HG03575 (cell line): ENCODE results near the gene SNX13.

ENCODE experiments used
- ATAC-seq: cut with Tn5 transposase; IDR thresholded peaks from one replicate; pipeline ENCODE4 v1.9.1; 2021; ENCODE audit not compliant: unreplicated experiment, insufficient number of reproducible peaks, low FRiP score; ENCODE audit errors: extremely low read depth

SNX13 gene

DNA sequence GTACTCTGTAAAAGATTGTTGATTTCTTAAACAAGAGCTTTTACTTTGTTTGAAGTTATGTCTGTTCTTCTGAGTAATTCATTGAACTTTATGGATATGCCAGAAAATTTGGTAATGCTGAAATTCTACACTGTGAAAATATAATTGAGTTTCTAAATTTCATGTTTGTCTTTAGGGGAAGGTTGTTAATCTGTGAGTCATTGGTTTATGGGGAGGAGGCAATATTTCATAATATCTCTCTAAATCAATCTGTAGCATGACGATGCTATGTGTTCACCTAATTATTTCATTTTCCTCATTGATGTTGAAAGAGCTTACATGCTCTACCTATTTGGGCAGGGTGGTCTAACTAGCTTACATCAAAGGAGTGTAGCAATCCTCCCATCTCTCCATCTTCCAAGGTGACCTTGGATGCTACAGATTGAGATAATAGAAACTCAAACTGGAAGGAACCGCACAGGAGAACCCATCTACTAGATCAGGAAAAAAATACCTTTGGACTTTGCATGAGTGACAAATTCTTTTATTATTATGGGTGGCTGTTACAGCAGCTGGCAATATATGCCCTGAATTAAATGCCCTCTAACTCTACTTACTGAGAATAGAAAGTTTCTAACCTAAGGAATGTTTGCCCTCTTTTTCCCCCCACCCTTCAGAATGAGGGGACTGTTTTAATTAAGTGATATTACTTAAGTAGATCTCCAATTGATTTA, 8.4 kb upstream of the SNX13 start:
- ATAC-seq, result no peak

DNA sequence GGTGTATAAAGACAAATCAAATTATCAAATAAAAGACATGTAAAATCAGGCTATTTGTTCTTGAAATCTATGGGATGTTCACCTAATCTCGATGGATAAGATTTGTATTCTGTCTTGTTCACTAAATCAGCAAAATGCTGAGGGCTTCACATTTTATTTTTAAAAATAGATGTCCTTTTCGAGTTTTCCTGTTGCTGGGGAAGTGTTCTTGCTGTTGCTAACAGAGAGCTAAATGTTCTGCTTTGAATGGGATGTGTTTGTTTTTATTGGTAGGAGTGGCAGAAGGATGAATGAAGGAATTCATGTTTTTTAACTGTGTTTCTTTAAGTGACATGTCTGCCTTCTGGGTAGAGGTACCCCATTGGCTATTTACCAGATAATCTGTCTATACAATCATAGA, 7.3 kb upstream of the SNX13 start:
- no peak for ATAC-seq

DNA sequence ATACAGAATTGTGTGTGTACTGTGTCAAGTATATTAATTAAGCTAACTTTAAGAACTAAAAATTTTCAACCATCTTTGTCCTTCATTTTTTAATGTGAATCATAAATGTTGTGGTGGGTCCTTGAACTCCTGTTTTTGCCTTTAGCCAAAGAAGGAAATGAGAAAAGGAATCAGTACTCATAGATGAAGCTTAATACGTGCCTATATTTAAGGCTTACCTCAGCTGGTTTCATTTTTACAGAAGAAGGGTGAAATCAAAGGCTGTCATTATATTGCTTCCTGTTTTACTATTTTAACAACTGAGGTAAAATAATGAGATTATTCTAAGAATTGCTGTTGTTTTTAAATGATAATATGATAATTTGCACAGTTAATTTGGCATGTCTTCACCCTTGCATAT, 6.3 kb upstream of the SNX13 start:
- ATAC-seq, result no peak

DNA sequence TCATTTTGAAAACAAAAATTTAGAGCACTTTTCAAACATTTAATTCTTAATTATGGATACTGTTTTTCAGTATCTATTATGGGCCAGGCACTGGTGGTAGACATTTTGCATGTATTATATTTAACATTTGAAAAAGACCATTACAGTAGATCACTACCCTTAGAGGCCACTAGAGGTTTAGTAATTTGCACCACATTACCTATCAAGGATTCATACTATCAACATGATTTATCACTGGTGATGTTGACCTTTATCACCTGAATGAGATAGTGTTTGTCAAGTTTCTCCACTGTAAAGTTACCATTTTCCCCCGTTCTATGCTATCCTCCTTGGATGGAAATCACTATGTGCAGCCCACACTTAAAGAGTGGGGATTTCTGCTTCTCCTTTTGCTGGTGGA, 4.4 kb upstream of the SNX13 start:
- no peak for ATAC-seq

DNA sequence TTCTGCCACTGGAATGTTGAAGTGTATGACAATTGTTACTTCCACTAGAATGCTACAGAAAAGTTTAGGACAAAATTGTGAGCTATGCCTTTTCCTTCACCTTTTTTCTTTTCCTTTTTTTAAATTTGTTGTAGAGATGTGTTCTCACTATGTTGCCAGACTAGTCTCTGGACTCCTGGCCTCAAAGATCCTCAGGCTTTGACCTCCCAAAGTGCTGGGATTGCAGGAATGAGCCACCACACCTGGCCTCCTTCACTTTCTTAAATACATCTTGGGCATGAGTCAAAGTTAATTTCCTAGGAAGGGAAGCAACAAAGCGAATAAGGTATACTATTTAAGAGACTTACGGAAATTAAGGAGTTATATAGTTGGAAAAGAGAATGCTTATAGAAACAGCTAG, 2.7 kb upstream of the SNX13 start:
- ATAC-seq, result no peak

DNA sequence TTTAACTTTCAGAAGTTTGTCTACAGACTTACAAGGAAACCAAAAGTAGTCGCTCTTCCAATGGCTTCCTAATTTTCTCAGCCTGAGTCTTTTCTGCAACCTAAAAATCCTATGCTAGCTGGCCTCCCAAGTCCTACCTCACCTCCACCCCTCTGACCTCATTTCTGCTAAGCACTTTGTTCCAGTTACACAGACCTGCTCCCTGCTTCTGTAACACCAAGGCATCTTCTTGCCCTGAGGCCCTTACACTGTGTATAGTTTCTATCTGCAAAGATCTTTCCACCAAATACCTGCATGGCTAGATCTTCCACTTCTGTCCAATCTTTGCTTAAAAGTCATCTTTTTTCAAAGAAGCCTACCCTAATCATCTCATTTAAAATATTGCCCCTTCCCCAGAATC, 1.9 kb upstream of the SNX13 start:
- no peak for ATAC-seq

DNA sequence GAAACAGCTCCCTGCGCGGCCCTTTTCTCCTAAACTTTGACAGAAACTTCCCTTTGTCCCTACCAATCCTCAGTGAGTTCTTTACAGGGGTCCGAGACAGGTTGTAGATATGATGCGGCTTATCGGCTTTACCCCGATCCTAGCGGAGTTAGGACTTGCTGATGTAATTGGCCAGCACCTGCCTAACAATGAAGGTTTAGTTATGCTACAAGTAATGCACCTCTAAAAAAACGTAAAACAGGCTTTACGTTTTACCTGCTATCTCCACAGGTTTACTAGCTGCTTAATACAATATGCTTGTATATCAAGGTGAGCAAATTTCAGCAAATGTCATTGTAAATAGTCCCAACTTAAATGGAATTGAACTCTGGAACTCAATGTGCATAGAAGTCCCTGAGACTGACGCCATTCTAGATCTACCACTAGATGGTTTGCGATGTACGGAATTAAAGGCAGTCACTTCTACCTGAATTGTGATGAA, 697 bp upstream of the SNX13 start:
- ATAC-seq, result no peak

DNA sequence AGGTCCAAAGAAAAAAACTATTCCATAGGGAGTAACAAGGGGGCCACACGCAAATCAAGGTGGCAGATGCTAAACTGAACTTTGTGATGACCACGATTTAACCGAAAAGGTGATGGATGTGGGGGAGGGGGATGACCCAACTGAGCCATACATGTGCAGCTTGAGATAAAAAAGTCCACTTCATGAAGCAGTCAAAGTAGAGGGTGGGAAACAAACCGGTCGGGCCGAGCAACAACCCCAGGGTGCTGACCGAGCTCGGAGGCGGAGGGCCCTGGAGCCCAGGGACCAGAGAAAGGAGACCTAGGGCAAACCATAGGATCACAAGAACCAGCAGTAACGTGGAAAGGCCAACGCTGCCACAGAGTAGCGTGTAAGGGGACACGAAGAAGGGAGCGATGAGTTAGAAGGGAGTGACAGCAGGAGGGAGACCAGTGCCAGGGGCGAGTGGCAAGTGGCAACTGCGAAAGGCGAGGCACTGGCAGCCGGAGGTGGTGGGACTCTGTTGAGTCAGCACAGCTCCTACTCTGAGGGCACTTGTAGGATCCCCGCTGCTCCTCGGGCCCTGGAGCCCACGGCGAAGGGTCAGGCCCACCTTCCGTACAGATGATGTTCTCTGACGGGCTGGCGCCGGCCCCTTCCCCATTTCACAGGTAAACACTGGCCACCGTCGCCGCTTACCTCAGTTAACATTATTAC, 540 bp downstream of the SNX13 start:
- peak; percentile 13 for ATAC-seq

DNA sequence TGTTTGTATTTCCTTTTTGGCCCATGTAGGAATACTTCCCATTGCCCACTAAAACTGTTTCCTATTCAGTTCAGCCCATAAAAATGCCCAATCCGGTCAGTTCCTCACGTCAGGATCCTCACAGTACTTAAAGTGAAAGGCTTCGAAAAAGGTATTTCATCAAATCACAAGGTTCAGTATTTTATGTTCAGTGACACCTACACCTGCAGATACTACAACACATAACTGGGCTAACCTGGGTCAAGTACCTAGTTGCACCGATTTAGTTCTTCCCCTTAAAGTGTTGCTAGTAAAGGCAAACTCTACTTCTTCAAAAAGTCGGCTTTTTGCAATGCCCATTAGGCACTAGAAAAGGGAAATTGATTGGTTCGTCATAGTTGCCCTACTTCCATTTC, 1.1 kb downstream of the SNX13 start:
- no peak for ATAC-seq

DNA sequence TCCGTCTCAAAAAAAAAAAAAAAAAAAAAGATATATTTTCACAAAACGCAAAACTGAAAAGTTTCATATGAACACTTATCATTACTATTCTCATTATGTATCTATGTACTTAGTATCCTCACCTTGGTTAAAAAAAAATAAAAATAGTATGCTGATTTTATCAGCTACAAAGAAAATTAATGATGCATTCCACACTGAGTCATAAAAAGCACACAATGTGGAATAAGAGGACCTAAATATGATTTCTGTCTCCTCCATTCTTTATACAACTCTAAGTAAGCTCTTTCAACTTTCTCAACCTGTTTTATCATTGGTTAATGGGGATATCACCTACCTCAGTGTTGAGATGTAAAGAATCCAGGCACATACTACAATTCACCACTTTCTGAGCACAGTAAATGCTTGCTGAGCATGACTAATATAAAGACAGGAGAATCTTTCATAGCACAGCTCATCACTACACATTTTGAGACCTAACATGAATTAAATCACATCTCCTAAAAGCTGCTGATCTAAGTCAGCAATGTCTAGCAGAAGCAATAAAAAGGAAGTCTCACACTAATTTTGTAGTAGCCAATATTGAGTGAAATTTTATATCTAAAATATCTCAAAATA, 2.7 kb downstream of the SNX13 start:
- no peak for ATAC-seq

DNA sequence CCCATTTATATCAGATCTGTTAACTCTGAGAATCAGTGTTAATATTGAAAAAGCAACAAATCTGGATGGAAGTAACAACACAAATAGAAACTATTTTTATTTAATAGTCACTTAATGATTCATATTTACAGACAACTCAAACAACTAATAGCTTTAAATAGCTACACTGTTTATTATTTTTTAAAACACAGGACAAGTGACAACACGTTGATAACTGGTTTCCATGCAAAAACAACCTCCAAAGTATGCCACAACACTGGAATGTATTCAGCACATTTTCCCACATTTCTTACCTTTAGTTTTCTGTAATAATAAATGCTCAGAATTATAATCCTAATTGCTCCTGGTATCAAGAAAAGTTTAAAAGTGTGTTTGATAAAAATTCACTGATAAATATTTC, 4.0 kb downstream of the SNX13 start:
- no peak for ATAC-seq

DNA sequence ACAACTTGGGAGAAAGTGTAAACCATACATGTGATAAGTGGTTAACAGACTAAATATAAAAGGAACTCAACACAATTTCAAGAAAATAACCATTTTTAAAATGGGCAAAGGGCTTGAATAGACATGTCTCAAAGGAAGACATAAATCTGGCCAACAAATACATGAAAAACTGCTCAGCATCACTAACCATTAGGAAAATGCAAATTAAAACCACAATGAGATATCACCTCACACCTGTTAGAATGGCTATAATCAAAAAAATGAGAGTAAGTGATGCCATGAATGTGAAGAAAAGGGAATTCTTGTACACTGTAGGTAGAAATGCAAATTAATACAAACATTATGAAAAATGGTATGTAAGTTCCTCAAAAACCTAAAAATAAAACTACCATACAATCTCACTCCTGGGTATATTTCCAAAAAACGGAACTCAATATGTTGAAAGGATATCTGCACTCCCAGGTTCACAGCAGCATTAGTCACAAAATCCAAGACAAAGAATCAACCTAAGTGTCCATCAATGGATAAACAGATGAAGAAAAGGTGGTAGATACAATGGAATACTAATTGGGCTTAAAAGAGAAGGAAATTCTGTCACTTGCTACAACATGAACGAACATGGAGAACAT, 5.6 kb downstream of the SNX13 start:
- no peak for ATAC-seq

DNA sequence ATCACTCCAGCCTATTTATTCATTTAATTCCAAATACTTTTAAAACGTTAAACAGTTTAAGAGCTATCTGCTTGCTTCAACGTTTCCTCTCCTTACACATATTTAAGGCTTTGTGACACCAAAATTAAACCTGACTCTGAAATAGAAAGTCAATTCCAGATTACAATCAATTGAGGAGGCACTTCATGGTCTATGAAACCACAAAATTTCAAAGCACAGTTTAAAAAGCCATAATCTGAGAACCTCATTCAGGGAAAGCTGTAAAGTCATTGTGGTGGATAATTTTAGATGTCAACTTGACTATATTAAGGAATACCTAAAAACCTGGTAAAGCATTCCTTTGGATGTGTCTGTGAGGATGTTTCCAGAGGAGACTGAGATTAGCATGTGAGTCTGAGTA, 6.2 kb downstream of the SNX13 start:
- no peak for ATAC-seq

DNA sequence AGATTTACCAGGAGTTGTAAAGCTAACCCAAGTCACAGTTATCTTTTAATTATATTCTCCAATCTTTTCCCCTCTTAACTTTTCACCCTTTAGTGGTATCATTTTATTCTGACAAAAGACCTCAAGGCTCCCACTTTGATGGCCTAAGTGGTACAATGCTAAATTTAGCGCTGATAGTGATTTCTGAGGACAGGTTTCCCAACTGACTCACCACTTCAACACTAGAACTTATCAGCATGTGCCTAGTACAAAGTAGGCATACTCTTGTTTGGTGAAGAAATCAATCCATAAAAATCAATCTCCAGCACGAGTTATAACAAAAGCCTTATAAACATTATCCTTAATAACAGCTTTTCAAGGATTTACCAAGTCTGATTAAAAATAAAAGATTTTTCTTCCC, 7.5 kb downstream of the SNX13 start:
- ATAC-seq, result no peak

DNA sequence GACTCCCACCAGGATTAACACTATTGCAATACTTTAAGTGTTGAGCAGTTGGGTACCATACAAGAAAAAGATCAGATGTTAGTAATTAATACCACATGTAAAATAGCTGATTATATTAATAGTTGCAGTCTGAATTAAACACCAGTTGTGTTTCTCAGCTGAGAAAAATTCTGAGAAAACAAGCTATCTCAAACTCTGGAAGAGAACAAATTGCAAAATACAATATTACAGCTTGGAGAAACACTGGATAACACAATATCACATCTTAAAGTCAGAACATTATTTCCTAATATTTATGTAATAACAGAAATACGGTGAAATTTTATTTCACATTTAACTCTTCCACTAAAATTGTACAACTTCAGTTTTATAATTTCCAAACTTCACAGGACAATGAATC, 9.2 kb downstream of the SNX13 start:
- no peak for ATAC-seq

DNA sequence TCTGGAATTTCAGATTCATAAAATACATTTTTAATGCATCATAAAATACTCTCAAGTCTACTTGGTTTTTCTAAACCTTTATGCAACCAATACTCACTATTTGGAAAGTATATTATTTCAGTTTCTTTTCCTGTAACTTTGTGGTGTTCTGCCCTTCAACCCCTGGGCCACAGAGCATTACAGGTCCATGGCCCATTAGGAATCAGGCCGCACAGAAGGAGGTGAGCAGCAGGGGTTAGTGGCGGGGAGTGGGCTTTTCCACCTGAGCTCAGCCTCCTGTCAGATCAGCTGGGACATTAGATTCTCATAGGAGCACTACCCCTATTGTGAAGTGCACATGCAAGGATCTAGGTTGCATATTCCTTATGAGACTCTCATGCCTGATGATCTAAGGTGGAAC, 9.7 kb downstream of the SNX13 start:
- ATAC-seq, result no peak

DNA sequence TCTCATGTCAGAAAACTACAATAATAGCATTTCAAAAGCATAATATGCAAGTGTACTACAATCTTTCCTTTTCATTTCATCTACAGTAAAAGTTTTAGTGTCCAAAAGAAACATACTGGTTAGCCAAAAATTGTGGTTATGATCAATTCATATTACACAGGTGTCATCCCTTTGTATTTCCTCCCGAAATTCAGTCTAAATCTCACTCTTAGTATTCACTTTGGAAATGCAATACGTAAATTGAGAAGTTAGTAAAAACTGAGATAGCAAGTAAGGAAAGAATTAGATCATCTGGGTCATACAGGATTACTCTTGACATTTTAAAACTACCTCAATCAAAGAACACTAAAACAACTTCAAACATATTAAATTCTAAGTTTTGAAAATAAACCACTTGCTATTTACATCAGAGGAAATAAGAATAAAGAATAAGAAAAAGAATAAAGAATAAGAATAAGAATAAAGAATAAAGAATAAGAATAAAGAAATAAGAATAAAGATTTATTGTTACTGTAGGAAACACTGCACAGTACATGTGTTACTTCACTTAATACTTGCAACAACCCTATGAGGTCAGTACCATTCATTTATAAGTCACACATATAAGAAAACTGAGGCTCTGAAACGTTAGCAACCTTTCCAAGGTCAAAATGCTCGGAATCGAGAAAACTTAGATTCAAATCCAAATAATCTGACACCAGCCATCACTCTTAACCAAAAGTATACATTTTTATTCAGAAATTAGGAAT, 10.5 kb downstream of the SNX13 start:
- no peak for ATAC-seq

DNA sequence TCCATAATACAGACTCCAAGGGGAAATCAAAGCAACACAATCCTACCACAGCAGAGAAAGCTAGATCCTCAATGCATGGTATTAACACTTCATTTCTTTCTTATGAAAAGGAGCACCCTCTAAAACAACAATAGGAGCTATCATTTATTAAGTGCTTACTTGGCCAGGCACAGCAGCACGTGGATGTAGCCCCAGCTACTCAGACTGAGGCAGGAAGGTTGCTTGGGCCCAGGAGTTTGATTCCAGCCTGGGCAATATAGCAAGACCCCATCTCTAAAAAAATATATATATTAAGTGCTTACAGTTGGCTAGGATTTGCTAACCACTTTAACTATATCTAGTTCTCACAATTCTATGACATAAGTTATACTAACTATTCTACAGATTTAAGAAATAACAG, 12.2 kb downstream of the SNX13 start:
- ATAC-seq, result no peak

DNA sequence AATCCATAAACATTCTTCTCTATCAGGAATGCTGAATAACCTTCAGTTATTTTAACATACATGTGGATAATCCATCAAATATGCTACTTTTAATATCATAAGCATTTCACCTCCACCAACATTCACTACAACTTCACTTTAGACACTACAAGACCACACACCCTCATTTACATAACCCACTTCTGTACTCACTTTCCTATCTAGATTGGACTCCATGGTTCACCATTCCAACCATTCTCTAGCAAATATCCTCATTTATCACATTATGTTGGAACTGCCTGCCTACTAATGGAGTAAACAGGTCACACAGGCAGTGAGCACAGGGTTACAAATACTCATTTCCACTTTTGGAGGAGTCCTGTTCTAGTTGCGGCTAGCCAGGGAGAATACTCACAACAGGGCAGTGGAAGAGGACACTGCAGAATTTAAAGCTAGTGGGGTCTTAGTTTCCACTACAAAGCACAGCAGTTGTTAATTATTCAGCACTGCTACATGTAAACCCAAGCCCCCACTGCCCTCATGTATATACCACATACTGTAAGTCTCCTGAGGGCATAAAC, 18.4 kb downstream of the SNX13 start:
- no peak for ATAC-seq
